Activated B cell treated with CpG ODN at 0.5 μM for 24 hours (primary cell): Measurements from ENCODE around the gene TEX53. TPM values are rescaled to one million over a fixed set of nuclear protein-coding genes. Genes with fewer than 3 reads are reported as not detected.

Source experiments
- ATAC-seq: fragments of 200-7000 bp; cut with Tn5 transposase; one replicate; pipeline ENCODE4 v1.10.0; 2021; ENCODE audit warnings: low read depth, mild to moderate bottlenecking, moderate library complexity
- CTCF ChIA-PET: fragments of 350-600 bp; sonication (Branson Sonifier 250); formaldehyde crosslinking; loops from one replicate; lab custom pipeline; 2021; ENCODE audit warnings: antibody characterized with exemption; lab: Charles Lee
- POLR2A ChIA-PET: fragments of 350-600 bp; sonication (Branson Sonifier 250); formaldehyde crosslinking; loops from one replicate; lab custom pipeline; 2021; ENCODE audit warnings: antibody characterized with exemption; lab: Charles Lee
- DNase-seq: peaks from one replicate; pipeline ENCODE4 v3.0.0; 2022
- H3K27ac Mint-ChIP-seq: one replicate; pipeline ENCODE4 v1.8.0; 2020; ENCODE audit warnings: mixed read lengths
- H3K27me3 Mint-ChIP-seq: one replicate; pipeline ENCODE4 v1.8.0; 2021; ENCODE audit warnings: mixed read lengths
- H3K36me3 Mint-ChIP-seq: one replicate; pipeline ENCODE4 v1.8.0; 2021; ENCODE audit warnings: low read depth, mixed read lengths
- H3K4me1 Mint-ChIP-seq: one replicate; pipeline ENCODE4 v1.8.0; 2021; ENCODE audit warnings: mixed read lengths
- H3K4me3 Mint-ChIP-seq: one replicate; pipeline ENCODE4 v1.8.0; 2020; ENCODE audit warnings: mild to moderate bottlenecking, mixed read lengths
- H3K9me3 Mint-ChIP-seq: one replicate; pipeline ENCODE4 v1.8.0; 2020; ENCODE audit warnings: mixed read lengths
- CTCF ChIP-seq: fragments of 200-600 bp; IDR thresholded peaks from one replicate; pipeline ENCODE4 v1.8.0; 2022; ENCODE audit warnings: antibody characterized with exemption, mild to moderate bottlenecking
- intact Hi-C: fragments of 100-400 bp; cut with micrococcal nuclease; formaldehyde crosslinking; loops from one replicate; pipeline ENCODE4 v1.15.1; 2024
- total RNA-seq: library from RNA; stranded (reverse); gene quantifications from 2 replicates; pipeline ENCODE4 v1.2.3, GENCODE V29; 2022

The TEX53 gene
- total RNA-seq, 1 donor from 2014 or later = not detected

- ATAC-seq = peak; percentile 84
- Mint-ChIP-seq H3K4me3 (no peak overlapping the region), H3K36me3 (no peaks in the 10 kb centered on the region), H3K27ac (peak overlapping the region; percentile 14), H3K9me3 (no peaks in the 10 kb centered on the region), H3K4me1 (peaks cover 9% of the 10 kb centered on the region), H3K27me3 (peaks cover 17% of the 10 kb centered on the region)
- ChIA-PET CTCF (no interaction called here), POLR2A (interaction anchor here (0.6 to 1.1 kb wide), 3 partner anchors 42 to 317 kb away, joined by 3 to 12 read pairs (median 3); no protein-coding TSS in a partner anchor)
- intact Hi-C loops = loop anchor here (2.0 kb wide), 1 partner anchor 48 kb away; no protein-coding TSS in a partner anchor
- no peak for TF ChIP-seq CTCF
- no peak for DNase-seq
Measured at GRCh38 chr9:114691046-114691955, 33.7 kb upstream of the TEX53 start.

GRCh38 chr9:114690308-114690707 lies 32.7 kb upstream of the TEX53 start:
- CTCF ChIA-PET = interaction anchor here (0.5 kb wide), 1 partner anchor 237 kb away, joined by 4 read pairs; no protein-coding TSS in a partner anchor
- no peaks in the 10 kb centered on the region for H3K9me3 Mint-ChIP-seq
- POLR2A ChIA-PET = no interaction called here
- no peak for TF ChIP-seq CTCF
- H3K36me3 Mint-ChIP-seq = no peaks in the 10 kb centered on the region
- ATAC-seq (no peak), DNase-seq (no peak)
- H3K27me3 Mint-ChIP-seq = peaks cover 17% of the 10 kb centered on the region
- intact Hi-C loops = loop anchor here (2.0 kb wide), 1 partner anchor 48 kb away; no protein-coding TSS in a partner anchor
- H3K4me1 Mint-ChIP-seq = peaks cover 9% of the 10 kb centered on the region
- H3K4me3 Mint-ChIP-seq = no peak overlapping the region
- no peak overlapping the region for H3K27ac Mint-ChIP-seq

GRCh38 chr9:114689813-114690212 lies 32.2 kb upstream of the TEX53 start:
- no peak overlapping the region for H3K27ac Mint-ChIP-seq
- H3K4me3 Mint-ChIP-seq = no peak overlapping the region
- ChIA-PET CTCF (no interaction called here), POLR2A (no interaction called here)
- H3K27me3 Mint-ChIP-seq = peaks cover 16% of the 10 kb centered on the region
- DNase-seq (no peak), ATAC-seq (no peak)
- intact Hi-C loops = loop anchor here (2.0 kb wide), 1 partner anchor 49 kb away; no protein-coding TSS in a partner anchor
- no peak for TF ChIP-seq CTCF
- H3K9me3 Mint-ChIP-seq = no peaks in the 10 kb centered on the region
- H3K4me1 Mint-ChIP-seq = peaks cover 9% of the 10 kb centered on the region
- no peaks in the 10 kb centered on the region for H3K36me3 Mint-ChIP-seq

- ChIA-PET POLR2A (no interaction called here), CTCF (no interaction called here)
- Mint-ChIP-seq H3K36me3 (no peaks in the 10 kb centered on the region), H3K27me3 (peaks cover 11% of the 10 kb centered on the region), H3K4me1 (peaks cover 9% of the 10 kb centered on the region), H3K9me3 (no peaks in the 10 kb centered on the region), H3K27ac (no peak overlapping the region), H3K4me3 (no peak overlapping the region)
- no peak for TF ChIP-seq CTCF
- intact Hi-C loops = no loop called here
- no peak for DNase-seq
- no peak for ATAC-seq
Measured at GRCh38 chr9:114688909-114689610, 31.5 kb upstream of the TEX53 start.

GRCh38 chr9:114688379-114688778 lies 30.8 kb upstream of the TEX53 start:
- peaks cover 9% of the 10 kb centered on the region for H3K4me1 Mint-ChIP-seq
- ChIA-PET CTCF (no interaction called here), POLR2A (no interaction called here)
- H3K36me3 Mint-ChIP-seq = no peaks in the 10 kb centered on the region
- intact Hi-C loops = no loop called here
- DNase-seq = no peak
- peaks cover 6% of the 10 kb centered on the region for H3K27me3 Mint-ChIP-seq
- no peak for ATAC-seq
- H3K4me3 Mint-ChIP-seq = no peak overlapping the region
- no peak for TF ChIP-seq CTCF
- H3K27ac Mint-ChIP-seq = no peak overlapping the region
- H3K9me3 Mint-ChIP-seq = no peaks in the 10 kb centered on the region
